ENCODE data around the gene ZMYM4.

- TF ChIP-seq, protein P1, sequence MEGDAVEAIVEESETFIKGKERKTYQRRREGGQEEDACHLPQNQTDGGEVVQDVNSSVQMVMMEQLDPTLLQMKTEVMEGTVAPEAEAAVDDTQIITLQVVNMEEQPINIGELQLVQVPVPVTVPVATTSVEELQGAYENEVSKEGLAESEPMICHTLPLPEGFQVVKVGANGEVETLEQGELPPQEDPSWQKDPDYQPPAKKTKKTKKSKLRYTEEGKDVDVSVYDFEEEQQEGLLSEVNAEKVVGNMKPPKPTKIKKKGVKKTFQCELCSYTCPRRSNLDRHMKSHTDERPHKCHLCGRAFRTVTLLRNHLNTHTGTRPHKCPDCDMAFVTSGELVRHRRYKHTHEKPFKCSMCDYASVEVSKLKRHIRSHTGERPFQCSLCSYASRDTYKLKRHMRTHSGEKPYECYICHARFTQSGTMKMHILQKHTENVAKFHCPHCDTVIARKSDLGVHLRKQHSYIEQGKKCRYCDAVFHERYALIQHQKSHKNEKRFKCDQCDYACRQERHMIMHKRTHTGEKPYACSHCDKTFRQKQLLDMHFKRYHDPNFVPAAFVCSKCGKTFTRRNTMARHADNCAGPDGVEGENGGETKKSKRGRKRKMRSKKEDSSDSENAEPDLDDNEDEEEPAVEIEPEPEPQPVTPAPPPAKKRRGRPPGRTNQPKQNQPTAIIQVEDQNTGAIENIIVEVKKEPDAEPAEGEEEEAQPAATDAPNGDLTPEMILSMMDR (IDR thresholded peaks at IDR 0.05): no peak
- no peak for TF ChIP-seq POLR2A (IDR thresholded peaks at IDR 0.05)
- no peak for TF ChIP-seq POLR2AphosphoS5 (IDR thresholded peaks at IDR 0.05; ENCODE audit: insufficient read depth in 1 of 2, low read depth in 1 of 2)
Measured at GRCh38 chr1:35301674-35302392, 33.3 kb downstream of the ZMYM4 start.
